GM12875 (cell line): ENCODE data around the gene HOATZ.

Source experiments
- H3K4me3 ChIP-seq: one replicate; pipeline ENCODE4 v1.5.1; 2011; ENCODE audit warnings: low read depth, low read length, control low read depth
- TF ChIP-seq, protein P1 (sequence below): IDR thresholded peaks from 2 replicates; pipeline ENCODE4 v1.5.1; 2011; ENCODE audit warnings: low read depth, mild to moderate bottlenecking, control low read depth, inconsistent platforms, low read length, moderate library complexity, borderline replicate concordance; ENCODE audit not compliant: insufficient read depth

Gene HOATZ

DNA sequence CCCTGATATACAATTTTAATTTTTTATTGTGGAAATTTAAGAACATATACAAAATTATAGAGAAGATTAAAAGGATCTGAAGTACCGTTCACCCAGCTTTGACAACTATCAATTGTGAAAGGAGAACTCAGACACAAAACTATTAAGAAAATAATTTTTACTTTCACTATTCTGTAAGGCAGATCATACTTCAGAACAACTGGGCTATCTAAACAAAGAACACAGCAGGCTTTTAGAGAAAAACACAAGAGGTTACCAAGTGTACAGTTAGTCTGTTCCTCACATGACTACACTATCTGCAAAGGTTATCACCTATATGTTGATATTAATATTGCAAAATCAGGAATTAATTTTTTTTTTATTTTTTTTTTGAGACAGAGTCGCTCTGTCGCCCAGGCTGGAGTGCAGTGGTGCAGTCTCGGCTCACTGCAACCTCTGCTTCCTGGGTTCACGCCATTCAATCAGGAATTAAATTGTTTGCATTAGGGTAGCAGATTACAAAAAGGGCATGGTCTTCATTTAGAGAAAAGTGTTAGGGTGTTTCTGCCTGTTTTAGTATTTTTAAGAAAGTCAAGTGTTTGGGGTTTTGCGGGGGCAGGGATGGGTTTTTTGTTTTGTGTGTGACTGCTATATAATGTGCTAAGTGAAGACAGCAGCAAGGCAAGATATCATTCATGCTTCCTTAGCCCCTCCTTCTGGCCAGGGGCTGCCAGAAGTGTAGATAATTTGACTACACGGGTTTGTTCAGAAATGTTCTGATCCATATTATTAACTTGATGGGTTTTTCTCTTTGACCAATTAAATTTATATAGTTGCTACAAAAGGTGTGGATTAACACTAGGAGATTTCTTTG is 60.0 kb downstream of the HOATZ start:
- H3K4me3 ChIP-seq: no peak overlapping the region
- TF ChIP-seq, protein P1, sequence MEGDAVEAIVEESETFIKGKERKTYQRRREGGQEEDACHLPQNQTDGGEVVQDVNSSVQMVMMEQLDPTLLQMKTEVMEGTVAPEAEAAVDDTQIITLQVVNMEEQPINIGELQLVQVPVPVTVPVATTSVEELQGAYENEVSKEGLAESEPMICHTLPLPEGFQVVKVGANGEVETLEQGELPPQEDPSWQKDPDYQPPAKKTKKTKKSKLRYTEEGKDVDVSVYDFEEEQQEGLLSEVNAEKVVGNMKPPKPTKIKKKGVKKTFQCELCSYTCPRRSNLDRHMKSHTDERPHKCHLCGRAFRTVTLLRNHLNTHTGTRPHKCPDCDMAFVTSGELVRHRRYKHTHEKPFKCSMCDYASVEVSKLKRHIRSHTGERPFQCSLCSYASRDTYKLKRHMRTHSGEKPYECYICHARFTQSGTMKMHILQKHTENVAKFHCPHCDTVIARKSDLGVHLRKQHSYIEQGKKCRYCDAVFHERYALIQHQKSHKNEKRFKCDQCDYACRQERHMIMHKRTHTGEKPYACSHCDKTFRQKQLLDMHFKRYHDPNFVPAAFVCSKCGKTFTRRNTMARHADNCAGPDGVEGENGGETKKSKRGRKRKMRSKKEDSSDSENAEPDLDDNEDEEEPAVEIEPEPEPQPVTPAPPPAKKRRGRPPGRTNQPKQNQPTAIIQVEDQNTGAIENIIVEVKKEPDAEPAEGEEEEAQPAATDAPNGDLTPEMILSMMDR: no peak

DNA sequence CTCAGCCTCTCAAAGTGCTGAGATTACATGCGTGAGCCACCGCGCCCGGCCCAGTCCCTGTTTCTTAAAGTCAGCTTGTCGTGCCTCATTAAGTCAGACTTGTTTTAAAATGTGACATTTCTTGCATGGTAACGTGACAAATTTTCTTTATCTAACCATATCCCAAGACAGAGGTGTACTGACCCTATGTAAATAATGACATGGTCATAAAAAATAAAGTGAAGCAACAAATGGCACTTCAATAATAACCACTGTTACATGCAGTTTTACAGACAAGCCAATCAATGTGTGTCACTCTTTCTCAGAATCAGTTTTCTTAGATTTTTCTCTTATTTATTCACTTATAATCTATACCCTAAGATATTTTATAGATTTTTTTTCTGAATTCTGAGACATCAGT is 61.2 kb downstream of the HOATZ start:
- TF ChIP-seq, protein P1: no peak
- H3K4me3 ChIP-seq: no peak overlapping the region

DNA sequence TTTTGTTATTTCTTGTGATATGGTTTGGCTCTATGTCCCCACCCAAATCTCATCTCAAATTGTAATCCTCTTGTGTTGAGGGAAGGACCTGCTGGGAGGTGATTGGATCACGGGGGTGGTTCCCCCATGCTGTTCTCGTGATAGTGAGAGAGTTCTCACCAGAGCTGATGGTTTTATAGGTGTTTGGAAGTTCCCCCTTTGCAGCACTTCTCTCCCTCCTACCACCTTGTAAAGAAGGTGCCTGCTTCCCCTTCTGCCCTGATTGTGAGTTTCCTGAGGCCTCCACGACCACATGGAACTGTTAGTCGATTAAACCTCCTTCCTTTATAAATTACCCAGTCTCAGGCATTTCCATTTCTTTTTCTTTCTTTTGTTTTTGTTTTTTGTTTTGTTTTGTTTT is 63.2 kb downstream of the HOATZ start:
- H3K4me3 ChIP-seq: no peak overlapping the region
- TF ChIP-seq, protein P1: no peak

DNA sequence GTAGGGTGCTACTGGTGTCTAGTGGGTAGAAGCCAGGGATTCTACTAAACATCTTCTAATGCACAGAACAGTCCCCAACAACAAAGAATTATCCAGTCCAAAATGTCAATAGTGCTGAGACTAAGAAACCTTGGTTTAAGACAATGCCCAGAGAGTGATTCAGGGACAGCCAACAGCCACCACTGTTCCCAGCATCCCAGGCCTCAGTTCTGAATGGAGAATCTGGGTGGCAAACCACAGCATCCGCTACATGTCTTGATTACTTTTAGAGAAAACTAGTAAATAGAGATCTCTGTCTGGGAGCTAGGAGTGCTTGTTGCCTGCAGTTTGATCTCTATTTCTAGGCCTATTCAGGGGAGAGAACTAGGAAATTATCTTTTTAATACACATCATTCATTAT is 66.8 kb downstream of the HOATZ start:
- no peak overlapping the region for H3K4me3 ChIP-seq
- TF ChIP-seq, protein P1: no peak

DNA sequence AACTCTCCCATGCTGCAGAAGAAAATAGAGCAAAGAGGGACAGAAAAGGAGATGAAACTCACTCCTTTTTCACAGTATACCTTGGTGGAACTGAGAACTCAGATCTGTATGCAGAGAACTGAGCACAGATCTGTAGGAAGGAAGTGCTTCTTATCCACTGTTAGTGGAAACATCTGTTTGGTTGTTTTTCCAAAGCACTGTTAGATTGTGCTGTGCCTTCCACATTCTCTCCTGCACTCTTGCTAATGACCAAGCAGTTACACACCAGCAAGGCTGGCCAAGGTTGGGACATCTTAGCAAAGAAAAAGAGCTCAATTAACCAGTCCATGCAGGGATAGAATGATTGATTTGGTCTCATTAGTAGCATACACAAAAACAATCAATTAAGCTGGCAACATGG is 67.6 kb downstream of the HOATZ start:
- TF ChIP-seq, protein P1: no peak
- H3K4me3 ChIP-seq: no peak overlapping the region

DNA sequence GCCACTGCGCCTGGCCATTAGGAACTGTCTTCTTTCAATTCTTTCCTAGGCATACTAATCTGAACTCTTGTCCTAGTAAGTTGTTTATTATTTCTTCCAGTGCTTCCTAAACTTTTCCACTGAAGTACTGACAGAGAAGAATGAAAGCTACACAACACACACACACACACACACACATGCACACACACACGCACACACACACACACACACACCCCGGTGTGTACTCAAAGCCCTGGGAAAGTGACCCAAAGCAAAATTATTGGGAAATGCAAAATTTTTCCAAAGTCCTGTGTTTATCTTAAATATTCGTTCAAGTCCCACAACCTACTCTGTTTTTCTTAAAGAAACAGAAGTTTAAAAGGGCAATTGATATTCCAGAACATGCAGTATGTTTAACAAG is 68.3 kb downstream of the HOATZ start:
- H3K4me3 ChIP-seq: no peak overlapping the region
- TF ChIP-seq, protein P1: no peak

DNA sequence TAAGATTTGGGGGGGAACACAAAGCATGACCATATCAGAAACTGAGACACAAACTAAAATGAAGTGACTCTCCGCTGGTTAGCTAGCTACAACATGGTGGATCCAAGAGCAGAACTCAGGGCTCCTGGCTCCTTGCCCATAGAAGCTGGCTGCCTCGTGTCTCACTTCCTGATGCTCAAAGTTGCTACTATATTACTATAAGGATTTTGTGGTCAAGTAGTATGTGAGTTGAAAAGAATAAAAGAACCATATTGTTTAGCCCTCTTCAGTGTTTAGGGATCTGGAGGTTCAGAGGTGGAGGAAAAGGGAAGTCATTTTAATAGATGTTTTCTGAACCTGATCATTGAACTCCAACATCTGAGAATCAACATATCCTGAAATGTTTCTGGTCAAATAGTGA is 70.8 kb downstream of the HOATZ start:
- H3K4me3 ChIP-seq: no peak overlapping the region
- TF ChIP-seq, protein P1: no peak
